ENCODE measurements around the gene PCNX3.

PCNX3 gene

DNA sequence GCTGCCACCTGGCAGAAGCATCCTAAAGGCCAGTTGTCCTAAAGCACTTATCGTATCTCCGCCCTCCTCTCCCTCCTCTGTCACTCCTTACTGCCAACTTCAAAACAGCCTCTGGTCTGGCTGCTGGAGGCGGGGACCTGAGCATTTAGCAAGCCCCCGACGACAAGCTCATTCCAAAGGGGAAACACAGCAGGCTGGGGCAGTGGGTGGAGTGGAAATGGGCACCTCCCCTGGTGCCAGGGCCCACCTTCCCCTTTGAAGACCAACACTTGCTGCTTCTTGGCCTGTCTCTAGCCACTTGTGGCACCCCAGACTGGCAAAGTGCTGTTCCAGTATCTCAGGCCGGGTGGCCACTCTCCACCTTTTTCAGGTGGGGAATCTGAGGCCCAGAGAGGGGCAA is 5.2 kb upstream of the PCNX3 start:
- TF ChIP-seq, protein P1, sequence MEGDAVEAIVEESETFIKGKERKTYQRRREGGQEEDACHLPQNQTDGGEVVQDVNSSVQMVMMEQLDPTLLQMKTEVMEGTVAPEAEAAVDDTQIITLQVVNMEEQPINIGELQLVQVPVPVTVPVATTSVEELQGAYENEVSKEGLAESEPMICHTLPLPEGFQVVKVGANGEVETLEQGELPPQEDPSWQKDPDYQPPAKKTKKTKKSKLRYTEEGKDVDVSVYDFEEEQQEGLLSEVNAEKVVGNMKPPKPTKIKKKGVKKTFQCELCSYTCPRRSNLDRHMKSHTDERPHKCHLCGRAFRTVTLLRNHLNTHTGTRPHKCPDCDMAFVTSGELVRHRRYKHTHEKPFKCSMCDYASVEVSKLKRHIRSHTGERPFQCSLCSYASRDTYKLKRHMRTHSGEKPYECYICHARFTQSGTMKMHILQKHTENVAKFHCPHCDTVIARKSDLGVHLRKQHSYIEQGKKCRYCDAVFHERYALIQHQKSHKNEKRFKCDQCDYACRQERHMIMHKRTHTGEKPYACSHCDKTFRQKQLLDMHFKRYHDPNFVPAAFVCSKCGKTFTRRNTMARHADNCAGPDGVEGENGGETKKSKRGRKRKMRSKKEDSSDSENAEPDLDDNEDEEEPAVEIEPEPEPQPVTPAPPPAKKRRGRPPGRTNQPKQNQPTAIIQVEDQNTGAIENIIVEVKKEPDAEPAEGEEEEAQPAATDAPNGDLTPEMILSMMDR (IDR thresholded peaks at IDR 0.05; ENCODE audit: insufficient read depth, low read depth, low read length, missing control alignments) = no peak
- H3K4me3 ChIP-seq (ENCODE audit: low read length) = no peak overlapping the region
- DNase-seq (ENCODE audit: low read depth) = no peak

DNA sequence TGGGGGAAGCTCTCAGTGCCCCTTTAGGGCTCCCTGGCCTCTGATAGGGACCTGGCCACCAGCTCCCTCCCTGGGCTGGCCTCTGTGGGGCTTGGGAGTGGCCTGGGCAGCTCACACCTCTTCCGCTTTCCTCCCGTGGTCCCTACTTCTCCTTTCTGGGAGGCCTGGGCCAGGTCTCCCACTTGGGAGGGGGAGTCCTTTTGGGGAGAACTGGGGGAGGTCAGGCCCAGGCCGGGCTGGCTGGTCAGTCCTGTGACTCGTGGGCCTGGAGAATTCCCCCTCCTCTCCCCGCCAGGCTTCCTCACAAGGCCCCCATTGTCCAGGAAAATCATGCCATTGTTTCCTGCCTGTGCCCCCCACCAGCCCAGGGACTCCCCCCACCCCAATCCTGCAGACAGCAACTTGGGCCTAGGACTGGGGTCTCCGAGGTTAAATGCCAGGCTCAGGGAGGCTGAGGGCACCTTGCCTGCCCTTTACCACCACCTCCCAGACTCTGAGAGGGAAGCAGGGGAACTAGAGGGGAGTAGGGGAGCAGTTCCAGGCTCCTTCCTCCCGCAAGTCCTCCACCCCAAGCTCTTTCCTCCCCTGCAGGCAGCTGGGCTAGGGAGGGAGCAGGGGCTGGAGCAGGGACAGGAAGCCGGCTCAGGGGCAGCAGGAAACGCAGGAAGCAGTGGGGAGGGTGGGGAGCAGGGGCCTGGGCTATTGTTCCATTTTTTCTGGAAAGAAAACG is 4.4 kb upstream of the PCNX3 start:
- no peak overlapping the region for H3K4me3 ChIP-seq (ENCODE audit: low read length)
- DNase-seq (ENCODE audit: low read depth) = no peak
- TF ChIP-seq, protein P1 (IDR thresholded peaks at IDR 0.05; ENCODE audit: insufficient read depth, low read depth, low read length, missing control alignments) = no peak

DNA sequence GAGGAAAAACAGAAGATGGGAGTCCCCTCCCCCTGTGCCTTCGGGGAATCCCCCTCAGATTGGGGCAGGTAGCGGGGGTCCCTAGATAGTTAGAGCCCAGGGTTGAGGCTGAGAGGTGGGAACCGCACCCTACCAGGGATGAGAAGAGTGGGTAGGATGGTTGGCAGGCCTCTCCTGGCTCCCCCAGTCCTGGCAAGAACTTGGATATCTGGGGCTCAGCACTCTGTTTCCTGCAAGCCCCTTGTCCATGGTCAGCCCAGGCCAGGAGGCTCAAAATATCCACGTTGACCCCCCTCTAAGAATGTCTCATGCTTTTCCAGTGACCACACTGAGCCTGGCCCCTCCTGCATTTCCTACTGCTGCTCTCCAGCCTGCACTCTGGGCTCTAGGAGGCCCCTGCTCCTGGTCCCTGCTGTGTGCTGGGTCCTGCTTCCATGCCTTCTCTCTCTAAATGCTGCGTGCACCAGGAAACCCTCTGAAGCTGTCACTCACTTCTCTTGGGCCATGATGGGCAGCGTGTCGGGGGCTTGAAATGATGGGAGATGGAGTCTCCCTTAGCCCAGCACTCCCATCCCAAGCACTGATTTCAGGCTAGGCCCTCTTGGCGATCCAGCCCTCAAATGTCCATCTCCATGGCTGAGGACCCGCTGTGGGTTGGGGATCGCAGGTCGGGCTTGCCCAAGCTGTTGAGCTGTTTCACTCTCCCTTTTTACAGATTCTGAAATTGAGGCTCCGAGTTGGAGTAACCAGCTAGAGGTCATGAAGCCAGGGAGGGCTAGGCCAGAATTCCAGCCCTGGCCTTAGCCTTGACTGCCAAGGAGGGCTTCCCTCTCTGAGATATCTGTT is 3.6 kb upstream of the PCNX3 start:
- no peak overlapping the region for H3K4me3 ChIP-seq (ENCODE audit: low read length)
- no peak for DNase-seq (ENCODE audit: low read depth)
- TF ChIP-seq, protein P1 (IDR thresholded peaks at IDR 0.05; ENCODE audit: insufficient read depth, low read depth, low read length, missing control alignments) = no peak

DNA sequence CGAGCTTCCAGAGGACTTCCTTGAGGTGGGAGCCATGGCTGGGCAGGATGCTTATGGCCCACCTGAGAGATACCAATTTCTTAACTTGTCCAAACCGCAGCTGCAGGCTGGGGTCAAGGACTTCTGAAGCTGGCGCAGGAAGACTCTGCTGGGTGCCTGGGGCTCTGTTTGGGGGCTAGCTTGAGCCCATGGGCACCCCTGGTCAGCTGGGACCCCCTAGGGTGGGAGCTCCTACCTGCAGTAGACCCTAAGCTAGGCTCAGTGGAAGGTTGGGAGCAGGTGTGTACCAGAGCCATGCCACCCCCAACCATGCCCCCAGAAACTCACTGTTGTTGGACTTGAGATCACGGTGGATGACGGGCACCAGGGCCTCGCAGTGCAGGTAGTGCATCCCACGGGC is 2.9 kb upstream of the PCNX3 start:
- no peak for DNase-seq (ENCODE audit: low read depth)
- TF ChIP-seq, protein P1 (IDR thresholded peaks at IDR 0.05; ENCODE audit: insufficient read depth, low read depth, low read length, missing control alignments) = no peak
- peak overlapping the region; percentile 98 for H3K4me3 ChIP-seq (ENCODE audit: low read length)

DNA sequence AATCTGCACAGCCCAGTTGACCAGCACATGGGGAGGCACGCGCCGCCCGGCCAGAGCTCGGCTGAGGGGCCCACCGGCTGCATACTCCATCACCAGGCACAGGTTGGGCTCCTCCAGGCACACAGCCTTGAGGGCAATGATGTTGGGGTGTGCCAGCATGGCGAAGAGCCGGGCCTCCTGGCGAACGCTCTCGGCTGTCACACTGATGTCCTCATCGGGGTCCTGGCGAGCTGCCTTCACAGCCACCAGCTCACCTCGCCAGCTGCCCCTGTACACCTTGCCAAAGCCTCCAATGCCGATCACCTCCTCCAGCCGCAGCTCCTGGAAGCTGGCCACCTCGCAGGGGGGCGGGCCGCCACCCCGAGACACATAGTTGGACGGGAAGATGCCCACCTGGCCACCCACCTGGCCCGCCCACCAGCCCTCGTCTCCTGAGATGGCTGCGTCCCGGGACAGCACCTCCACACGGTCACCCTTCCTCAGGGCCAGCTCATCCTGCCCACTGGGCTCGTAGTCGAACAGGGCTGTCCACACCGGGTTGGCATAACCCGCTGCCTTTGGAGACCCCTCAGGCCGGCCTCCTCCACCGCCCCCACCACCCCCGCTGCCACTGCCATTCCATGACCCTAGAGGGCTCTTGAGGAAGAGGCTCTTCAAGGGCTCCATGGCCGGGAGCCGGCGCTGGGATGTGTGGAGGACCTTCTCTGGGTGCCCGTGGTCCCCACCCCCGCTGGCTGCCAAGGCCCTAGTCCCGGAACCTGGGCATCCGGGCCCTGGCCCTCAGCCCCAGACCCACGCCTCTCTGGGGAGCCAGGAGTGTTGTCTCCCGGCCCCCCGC is 2.3 kb upstream of the PCNX3 start:
- H3K4me3 ChIP-seq (ENCODE audit: low read length) = peak overlapping the region; percentile 98
- DNase-seq (ENCODE audit: low read depth) = no peak
- TF ChIP-seq, protein P1 (IDR thresholded peaks at IDR 0.05; ENCODE audit: insufficient read depth, low read depth, low read length, missing control alignments) = no peak

DNA sequence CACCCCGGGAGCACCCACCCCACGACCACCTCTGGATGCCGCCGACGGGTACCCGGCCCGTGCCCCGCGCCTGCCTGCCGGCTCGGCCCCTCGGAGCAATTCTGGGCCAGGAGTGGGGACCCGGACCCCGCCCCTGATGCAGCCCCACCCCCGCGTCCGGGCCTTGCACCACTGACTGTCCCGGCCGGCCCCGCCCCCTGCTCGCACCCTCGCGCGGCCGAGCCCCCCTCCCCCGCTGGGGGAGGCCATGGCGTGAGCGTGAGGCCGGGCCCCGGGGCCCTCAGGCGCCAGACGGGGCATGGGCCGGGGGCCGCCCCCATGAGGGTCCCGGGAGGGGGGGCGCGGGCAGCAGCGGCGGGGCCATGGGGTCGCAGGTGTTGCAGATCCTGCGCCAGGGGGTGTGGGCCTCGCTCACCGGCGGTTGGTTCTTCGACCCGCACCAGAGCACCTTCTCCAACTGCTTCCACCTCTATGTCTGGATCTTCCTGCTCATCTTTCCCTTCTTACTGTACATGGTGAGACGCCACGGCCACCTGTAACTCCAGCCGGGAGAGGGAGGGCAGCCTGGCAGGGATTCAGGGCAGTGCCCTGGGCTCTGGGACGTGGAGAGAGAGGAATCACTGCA is 486 bp downstream of the PCNX3 start:
- H3K4me3 ChIP-seq (ENCODE audit: low read length) = peak overlapping the region; percentile 85
- TF ChIP-seq, protein P1 (IDR thresholded peaks at IDR 0.05; ENCODE audit: insufficient read depth, low read depth, low read length, missing control alignments) = no peak
- no peak for DNase-seq (ENCODE audit: low read depth)
